Nephron progenitor cell (in vitro differentiated cells): Measurements from ENCODE around the gene WNT5B.
A peak's percentile ranks its signal among the peaks of the same experiment; 100 is the strongest.

ENCODE experiments used
- DNase-seq: peaks from one replicate; pipeline ENCODE4 v3.0.0; 2021
- H3K27ac Mint-ChIP-seq: 2 replicates; pipeline ENCODE4 v1.8.0; 2021; ENCODE audit warnings: mild to moderate bottlenecking, moderate library complexity, mixed read lengths
- H3K27me3 Mint-ChIP-seq: 2 replicates; pipeline ENCODE4 v1.8.0; 2021; ENCODE audit warnings: mild to moderate bottlenecking, low read depth, mixed read lengths; ENCODE audit not compliant: poor library complexity
- H3K36me3 Mint-ChIP-seq: 2 replicates; pipeline ENCODE4 v1.8.0; 2021; ENCODE audit warnings: low read depth, mixed read lengths
- H3K4me1 Mint-ChIP-seq: 2 replicates; pipeline ENCODE4 v1.8.0; 2021; ENCODE audit warnings: mixed read lengths
- H3K4me3 Mint-ChIP-seq: 2 replicates; pipeline ENCODE4 v1.8.0; 2021; ENCODE audit warnings: mild to moderate bottlenecking, moderate library complexity, mixed read lengths
- H3K9me3 Mint-ChIP-seq: 2 replicates; pipeline ENCODE4 v1.8.0; 2021; ENCODE audit warnings: mild to moderate bottlenecking, moderate library complexity, mixed read lengths
- CTCF ChIP-seq: fragments of 200-600 bp; sonication (generic); IDR thresholded peaks from 2 replicates; pipeline ENCODE4 v1.5.0; 2021; ENCODE audit warnings: antibody characterized with exemption

WNT5B gene

GRCh38 chr12:1695886-1696670 lies 67.0 kb downstream of the WNT5B start:
- Mint-ChIP-seq H3K9me3 (peaks cover 12% of the 10 kb centered on the region), H3K27ac (peak overlapping the region; percentile 91), H3K27me3 (no peaks in the 10 kb centered on the region), H3K4me1 (peaks cover 58% of the 10 kb centered on the region), H3K4me3 (no peak overlapping the region), H3K36me3 (peaks cover 65% of the 10 kb centered on the region)
- TF ChIP-seq CTCF = no peak
- DNase-seq = no peak

DNA sequence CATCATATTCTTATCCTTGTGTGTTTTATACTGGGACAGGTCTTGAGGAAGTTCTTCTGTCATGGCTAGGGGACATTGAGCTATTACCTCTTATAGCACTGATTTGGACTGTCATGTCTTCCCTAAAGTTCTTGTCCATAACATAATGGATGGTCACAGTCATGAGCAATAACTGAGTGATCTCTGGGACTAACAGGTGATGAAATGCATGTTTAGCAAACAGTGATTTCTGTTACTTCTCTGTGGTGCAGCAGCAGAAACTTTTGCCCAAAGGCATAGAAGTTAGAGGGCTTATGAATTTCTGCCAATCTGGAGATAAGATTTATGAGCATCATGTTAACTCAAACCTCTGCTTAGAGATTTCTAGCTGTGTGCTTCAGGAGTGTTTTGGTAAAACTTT lies 67.8 kb downstream of the WNT5B start:
- no peak for DNase-seq
- Mint-ChIP-seq H3K9me3 (peaks cover 14% of the 10 kb centered on the region), H3K4me3 (no peak overlapping the region), H3K27me3 (no peaks in the 10 kb centered on the region), H3K36me3 (peaks cover 70% of the 10 kb centered on the region), H3K4me1 (peaks cover 54% of the 10 kb centered on the region), H3K27ac (peak overlapping the region; percentile 91)
- TF ChIP-seq CTCF = no peak
